H1 (cell line): Measurements from ENCODE around the gene MUC22. TPM values are rescaled to one million over a fixed set of nuclear protein-coding genes. Genes with fewer than 3 reads are reported as not detected.

Experiments used
- GTF2F1 ChIP-seq: IDR thresholded peaks from 2 replicates; pipeline ENCODE4 v1.6.1; 2012; ENCODE audit warnings: low read depth, low read length, improper control_type of control experiment, borderline replicate concordance
- RFX5 ChIP-seq: IDR thresholded peaks from 2 replicates; pipeline ENCODE4 v1.6.1; 2011; ENCODE audit warnings: low read depth, low read length, improper control_type of control experiment, borderline replicate concordance
- polyA plus RNA-seq, 7 experiments: library from polyadenylated mRNA; depleted of rRNA in 3 of 7; stranded (reverse) in 5 of 7; unstranded in 2 of 7; fragments of >200 nt in 5 of 7; fragments of 200-250 nt in 2 of 7; gene quantifications; 1 replicate in 5 of 7; 2 replicates in 1 of 7; 4 replicates in 1 of 7; pipeline versions ENCODE4 v1.2.1 to v1.2.3, GENCODE V29; 2011 to 2013; ENCODE audit warnings: missing spikeins in 2 of 7, mixed read lengths in 2 of 7
- total RNA-seq: library from RNA; stranded (reverse); fragmentation: NEBNext Ultra II Directional; extraction: Animal tissue kit (Norgen Biotek cat#: 25700); gene quantifications from 2 replicates; pipeline ENCODE4 v1.2.1, GENCODE V29; 2021

The MUC22 gene
- total and polyA plus RNA-seq, 2 of the 8 experiments (the other 6 are each of a cell fraction or from before 2014, with no cell fraction given), result 0.02 TPM; not detected in 1

DNA sequence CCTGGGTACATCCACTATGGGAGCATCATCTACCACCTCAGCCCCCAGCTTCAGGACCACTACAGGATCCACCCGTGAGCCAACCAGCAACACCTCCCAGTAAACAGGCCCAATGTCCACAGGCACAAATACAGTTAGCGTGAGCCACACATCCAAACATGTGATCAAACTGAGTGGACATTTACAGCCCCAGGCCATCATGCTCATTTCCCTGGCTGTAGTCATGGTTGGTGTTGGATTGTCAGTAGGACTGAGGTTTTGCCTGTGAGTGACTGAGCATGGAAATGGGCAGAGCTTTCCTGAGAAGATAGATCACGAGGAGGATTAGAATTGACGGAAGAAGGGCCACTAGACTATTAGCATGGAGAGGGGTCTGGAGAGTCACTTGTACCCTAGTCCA lies 37.5 kb upstream of the MUC22 start (continued):
- no peak for TF ChIP-seq GTF2F1
- no peak for TF ChIP-seq RFX5
